Dermis microvascular lymphatic vessel endothelial cell (primary cell): ENCODE results near the gene GORASP1. TPM values are rescaled to one million over a fixed set of nuclear protein-coding genes. Genes with fewer than 3 reads are reported as not detected.
A peak's percentile ranks its signal among the peaks of the same experiment; 100 is the strongest.

ENCODE experiments used
- DNase-seq, 2 donors: peaks; one replicate each; pipeline versions ENCODE4 v3.0.0 to v3.0.0-alpha.2; 2010; ENCODE audit warnings: low read depth in 2 of 2
- total RNA-seq: library from RNA; depleted of rRNA; stranded (reverse); fragments of >200 nt; gene quantifications from 2 replicates; pipeline ENCODE4 v1.2.1, GENCODE V29; 2014

GORASP1 gene
- total RNA-seq = 22.2 and 34.9 TPM in 2 replicates

DNA sequence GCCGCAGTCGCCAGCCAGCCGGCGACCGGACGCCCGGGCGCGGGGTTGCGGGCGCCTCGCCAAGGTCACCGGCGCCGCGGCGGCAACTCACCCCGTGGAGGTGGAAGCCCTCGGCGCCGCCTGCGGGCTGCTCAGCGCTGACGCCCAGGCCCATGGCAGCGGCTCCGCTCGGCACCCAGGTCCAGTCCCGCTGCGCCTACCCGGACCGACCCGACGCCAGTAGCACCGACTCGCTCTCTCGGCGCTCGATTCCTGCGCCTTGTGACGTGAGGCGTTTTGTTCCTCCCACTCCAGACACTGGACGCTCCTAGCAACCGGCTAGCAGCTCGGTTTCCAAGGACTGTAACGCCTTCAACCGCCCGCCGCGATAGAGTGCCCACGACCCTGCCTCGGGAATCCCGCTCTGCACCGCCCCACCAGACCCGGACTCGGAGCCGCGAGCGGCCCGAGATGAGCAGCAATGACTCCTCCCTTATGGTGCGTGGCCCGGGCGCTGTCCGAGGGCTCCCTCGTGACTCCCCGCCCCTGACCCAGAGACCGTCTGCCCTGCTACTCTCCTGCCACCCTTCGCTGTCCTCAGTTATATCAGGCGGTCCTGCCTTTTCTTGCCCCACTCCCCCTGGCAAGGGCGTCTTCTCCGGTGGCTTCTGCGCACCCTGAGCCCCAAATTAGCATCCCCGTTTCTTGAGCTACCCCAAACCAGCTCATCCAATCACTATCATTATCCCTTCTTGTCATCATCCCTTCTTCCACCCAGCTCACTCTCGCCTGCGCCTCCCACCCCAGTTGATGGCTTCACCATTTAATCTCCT, at the start of gene GORASP1, which contains the start of gene TTC21A:
GORASP1 (minus strand) TSS at position 240 of the 812 bp plus-strand sequence; CDS start at position 154, 86 bp downstream.
TTC21A (plus strand) TSS at position 293 of the 812 bp plus-strand sequence; CDS start at position 451, 158 bp downstream.
- peak; percentile 67 to 89 for DNase-seq

DNA sequence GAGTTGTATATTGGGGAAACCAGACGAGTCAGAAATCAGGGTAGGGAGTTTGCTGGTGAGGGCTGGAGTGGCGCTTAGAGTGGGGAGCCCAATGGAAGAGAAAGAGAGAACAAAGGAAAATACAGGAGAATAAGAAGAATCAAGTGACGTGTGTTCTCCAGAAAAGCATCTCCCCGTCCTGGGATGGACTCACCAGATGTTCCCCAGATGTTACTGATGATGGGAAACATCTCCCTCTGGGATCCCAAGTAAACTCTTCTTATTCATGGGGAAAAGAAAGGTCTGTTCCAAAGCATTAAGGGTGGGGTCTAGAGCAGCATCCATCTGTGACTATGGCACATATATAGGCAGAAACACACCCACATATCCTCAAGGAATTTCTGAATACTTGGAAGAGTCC, 49.0 kb upstream of the GORASP1 start:
- DNase-seq = no peak

DNA sequence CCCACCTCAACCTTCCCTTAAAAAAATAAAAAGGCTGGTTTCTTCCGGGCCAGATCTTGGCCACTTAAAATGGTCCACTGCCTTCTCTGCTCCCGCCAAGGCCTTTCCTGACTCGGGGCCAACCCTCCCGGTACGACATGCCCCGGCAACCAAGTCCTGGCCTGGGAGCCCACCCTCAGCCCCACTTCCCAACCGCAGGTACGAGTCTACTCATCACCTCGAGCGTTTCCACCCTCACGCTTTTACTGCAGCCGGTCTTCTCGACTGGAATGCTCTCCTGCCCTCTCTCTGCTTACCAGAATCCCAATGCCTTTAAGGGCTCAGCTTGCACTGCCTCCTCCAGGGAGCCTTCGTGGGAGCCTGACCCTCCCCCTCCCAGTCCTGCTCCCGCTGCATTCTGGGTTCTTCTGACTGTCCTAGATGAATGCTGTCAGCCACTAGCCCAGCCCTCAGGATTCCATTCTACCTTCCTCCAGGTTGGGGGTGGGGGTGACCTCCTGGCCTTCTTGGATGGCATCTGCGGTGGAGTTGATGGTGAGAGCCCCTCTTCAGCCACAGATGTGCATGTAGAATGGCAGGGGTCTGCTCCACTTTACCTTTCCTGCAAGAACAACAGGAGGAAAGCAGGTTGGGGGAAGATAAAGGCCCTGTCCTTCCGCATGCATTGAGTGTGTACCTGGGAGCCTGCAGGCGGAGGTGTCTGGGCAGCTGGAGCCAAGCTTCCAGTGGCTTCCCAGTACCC, 47.0 kb upstream of the GORASP1 start:
- no peak for DNase-seq

DNA sequence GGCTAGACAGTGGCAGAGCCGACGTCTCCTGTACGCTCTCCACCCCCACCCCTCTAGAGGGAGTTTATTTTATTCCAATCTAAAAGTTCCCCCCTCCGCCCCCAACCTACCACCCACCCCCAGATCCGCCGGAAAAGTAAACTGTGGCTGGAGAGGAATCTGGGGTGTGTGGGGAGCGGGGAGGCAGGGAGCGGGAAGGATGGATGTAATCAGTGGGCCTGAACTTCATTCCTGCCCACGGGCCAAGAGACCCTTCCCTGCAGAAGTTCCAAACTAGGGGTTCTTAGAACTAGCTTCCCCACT, 46.5 kb upstream of the GORASP1 start:
- DNase-seq = no peak

DNA sequence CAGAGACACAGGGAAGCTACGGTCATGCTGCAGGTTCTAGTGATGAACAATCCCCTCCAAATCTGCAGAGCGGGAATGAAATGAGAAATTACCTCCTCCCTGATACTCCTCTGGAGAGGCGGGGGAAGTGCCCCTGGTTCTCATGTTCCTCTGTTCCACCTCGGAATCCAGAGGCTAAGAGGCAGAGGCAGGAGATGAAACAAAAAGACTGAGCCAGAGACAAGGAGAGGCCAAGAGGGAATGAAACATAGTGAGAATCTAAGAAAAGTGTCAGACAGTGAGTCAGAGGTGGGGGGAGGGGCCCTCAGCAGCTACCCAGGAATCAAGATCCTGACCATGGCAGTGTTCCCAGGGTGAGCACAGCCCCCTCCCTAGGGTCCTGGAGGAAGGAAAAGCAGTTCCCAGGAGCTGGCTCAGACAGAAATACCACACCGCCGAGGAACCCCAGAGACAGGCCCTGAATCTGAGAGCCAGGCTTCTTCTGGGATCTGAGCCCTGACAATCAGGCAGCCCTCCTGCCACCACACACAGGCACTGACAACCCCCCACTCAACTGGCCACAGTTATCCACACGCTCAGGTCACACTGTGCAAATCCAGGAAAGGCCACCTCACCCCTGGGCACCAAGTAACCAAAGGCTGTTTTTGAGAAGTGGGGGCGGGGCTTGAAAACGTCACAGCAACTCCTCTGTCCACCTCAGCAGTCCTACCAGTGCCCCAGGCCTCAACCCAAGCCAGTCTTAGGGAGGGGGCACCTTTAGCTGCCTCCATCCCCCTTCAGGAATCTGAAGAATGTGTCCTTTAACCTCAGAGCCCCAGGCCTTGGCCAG, 43.6 kb upstream of the GORASP1 start:
- peak in 1 of 2 donors; percentile 91 for DNase-seq

DNA sequence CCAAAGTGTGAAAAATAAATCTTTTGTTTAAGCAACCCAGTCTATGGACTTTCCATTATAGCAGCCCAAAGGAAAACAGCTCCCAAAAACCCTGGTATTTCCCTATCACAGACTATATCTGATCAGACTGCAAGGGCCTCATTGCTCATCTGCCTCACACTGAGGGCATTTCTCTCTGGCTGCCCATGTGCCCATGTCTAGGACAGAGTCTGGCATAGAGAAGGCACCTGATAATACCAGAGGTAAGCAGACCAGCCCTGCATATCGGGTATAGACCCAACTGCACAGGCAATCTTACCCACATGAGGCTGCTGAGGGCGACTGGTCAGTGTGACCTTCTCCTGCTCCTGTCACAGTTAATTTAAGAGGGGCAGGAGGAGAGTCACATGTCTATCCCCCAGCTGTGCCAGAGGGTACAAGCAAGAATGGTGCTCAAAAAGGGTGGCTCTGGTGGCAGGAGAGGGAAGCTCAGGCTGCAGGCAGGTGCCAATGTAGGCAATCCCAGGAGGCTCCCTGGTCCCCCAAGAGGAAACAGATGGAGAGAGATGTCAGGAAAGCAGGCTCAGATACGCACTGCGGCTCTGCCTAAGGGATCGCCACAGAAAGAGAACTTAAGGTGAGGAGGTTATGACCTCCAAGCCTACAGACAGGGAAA, 42.8 kb upstream of the GORASP1 start:
- DNase-seq = peak in 1 of 2 donors; percentile 66

DNA sequence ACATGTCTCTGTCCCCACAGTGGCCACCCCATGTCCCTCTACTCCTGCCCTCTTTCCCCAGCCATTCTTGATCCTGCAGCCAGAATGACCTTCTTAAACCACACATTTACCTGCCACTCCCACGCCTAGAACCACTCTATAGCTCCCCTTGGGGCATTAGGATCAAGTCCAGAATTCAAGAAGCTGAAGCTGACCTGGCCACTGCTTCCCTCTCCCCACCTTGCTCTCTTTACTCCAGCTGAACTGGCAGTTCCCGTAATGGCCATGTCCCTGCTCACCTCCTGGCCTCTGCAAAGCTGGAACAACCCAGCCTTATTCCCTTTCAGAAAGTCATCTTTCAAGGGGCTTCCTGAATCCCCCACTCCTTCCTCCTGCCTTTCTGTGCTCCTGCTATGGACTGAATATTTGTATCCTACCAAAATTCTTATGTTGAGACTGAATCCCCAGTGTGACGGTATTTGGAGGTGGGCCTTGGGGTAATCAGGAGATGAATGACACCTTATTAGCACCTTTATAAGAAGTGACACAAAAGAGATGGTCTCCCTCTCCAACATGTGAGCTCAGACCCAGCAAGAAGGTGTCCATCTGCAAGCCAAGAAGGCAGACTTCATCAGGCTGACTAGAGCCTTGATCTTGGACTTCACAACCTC, 42.2 kb upstream of the GORASP1 start:
- no peak for DNase-seq

DNA sequence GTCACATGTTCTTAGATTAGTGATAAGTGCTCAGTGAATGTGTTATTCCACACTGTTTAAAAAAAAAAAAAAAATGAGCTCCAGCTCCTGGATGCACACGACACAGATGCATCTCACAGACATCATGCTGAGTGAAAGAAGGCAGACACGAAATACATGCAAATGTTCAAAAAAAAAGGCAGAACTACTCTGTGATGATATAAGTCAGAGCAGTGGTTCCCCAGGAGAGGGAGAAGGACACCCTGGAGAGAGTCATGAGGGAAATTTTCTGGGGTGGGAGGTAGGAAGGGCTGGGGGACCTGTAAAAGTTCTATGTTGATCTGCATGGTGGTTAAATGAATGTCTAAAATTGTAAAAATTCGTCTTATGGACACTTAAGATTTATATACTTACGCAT, 41.6 kb upstream of the GORASP1 start:
- DNase-seq = no peak

DNA sequence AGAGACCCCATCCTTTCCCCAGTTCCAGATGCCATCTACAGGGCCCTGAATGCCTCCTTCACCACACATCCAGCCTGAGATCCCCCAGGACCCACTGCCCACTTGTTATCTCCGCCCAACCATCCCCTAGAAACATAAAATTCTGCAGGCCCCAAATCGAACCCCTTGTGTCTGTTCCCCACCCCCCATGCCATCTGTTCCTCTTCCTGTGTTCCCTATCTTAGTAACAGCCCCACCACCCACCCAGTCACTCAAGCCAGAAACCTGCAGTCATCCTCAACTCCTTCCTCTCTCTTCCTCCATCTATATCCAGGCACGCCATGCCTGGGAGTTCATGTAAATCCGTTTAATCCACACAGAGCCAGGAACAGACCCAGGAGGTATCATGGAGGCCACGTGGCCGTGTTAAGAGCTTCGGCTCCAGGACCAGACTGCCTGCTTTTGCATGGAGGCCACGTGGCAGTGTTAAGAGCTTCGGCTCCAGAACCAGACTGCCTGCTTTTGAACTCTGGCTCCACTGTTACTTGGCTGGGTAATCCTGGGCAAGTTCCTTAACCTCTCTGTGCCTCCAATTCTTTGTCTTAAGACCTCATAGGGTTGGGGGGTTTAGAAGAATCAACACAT, 41.1 kb upstream of the GORASP1 start:
- DNase-seq = no peak

DNA sequence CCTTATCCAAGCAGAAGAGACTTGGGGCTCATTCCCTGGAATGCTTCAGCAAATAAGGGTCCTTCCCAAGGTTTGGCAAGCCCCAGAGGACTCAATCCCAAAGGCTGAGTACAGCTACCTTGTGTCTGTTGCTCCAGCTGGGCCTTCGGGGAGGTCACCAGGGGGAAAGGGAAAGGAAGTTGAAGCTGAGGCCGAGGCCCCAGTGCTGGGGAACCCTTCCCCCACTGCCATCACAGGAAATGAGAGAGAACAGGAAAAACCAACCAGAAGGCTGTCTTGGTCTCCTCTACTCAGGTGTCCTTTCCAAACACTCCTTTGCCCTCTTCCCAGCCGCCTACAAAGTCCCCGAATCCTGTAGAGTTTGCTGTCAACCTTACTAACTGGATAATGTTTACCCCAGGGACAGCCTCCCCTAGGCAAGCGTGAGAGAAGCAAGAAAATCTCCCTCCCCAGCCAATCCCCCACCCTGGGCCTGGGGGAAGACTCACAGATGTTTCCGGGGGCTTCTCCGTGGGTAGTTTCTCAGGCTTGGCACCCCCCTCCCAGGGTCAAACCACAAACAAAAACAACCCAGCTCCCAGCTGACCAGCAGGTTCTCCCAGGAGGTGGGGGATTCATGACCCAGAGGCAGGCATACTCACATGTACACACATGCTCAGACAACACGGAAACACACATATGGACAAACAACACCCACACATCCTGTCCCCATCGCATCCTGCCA, 40.4 kb upstream of the GORASP1 start:
- DNase-seq = peak in 1 of 2 donors; percentile 93

DNA sequence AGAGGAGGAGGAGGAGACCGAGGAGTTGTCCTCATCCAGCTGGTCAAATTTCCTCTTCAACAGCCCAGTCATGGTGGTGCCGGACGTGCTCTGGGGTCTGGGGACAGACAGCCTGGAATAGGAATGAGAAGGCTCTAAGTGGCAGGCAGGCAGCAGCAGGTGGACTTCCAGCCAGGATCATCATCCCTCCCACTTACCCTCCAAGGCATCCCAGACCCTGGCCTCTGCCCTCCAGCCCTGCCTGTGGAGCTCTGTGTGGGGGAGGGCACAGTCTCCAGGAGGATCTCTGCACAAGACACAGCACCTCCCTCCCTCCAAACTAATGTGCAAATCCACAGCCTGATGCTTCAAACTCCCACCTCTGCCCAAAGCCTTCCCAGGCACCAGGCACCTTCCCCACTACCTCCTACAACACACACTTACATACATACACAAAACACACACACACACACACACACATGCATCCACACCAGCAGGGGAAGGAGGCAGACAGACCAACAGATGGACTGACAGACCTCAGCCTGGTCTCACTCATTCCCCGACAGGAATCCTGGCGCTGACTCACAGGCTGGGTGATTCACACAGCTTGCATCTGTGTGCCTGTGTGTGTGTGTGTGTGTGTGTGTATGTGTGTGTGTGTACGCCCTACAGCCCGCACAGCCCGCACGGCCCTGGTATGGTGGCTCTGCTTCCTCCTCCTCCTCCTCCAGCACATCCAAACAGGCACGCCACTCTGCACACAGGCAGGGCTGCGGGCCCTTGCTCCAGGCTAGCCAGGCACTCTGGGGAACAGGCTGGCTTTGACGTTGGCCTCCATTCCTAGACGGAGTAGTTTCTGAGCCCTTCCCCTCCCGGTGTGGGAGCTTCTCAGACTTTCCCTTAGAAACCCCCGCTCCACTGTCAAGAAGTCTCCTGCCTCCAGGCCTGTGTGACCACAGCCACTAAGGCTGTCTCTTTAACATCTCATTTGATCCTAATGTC, 39.5 kb upstream of the GORASP1 start:
- peak; percentile 86 to 99 for DNase-seq

DNA sequence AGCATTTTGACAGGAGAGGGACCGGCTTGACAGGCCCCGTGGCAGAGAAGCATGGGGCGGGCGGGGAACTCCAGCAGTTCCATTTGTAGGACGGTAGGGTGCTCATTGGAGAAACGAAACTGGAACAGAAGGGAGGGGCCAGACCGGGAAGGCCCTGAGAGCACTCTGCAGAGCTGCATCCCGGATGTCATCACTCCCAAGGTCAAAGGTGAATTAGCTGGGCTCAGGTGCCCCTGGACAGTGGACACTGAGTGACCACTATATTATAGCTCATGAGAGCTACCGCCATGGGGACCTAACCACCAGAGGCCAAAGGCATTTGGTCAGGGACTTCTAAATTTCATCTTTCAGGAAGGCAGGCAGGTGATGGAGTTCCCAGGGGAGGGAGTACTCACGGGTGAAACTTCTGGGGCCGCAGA, 38.7 kb upstream of the GORASP1 start:
- DNase-seq = no peak

DNA sequence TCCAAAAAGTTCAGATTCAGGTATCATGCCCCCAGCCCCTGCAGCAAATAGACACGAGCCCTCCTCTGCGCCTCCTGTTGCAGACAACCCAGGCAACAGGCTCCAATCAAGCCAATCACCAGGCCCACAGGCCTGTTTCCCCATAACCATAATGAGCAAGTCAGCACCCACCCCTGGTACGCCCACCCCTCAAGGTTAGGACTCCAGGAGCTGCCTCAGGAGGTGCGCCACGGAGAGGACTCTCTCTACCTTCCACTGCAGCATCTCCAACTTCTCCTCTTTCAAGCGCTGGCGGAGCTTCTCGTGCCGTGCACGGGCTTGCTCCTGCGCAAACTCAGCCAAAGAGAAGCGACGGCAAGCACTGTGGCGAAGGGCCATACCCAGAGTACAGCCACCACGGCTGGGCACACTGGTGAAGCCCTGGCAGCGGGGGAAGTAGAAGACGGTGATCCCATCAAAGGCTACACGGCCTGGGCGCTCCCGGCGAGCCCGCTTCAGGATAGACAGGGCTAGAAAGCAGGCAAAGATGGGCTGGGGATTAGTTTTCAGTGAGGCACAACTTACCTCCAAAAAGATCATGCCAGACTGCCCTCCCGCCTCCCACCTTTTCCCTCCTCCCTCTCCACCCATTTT, 37.4 kb upstream of the GORASP1 start:
- no peak for DNase-seq

DNA sequence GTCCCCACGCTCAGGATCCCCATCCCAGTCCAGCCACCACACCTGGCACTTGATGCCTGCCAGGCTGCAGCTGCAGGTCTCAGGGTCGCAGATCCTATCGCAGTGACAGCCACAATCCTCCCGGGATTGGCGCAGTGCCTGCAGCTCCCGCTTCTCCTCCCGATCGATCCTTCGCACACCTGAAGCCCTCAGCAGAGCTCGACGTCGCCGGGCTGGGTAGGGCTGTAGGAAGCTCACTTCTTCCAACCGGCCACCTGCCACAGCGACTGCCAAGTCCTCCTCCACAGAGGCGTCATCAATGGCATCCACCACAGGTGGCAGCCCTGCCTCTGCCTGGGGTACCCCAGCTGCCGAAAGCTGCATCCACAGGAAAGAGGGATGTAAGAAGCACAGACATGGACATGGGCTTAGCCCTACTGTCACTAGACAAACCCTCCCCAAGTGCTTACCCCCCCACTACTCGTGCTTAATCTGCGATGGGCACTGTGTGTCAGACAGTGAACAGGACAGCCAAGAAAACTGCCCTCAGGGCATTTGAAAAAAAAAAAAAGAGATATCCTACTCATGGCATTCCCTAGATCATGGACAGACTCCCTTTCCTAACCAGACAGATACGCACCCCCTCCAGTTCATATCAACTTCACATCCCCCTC, 36.8 kb upstream of the GORASP1 start:
- no peak for DNase-seq

DNA sequence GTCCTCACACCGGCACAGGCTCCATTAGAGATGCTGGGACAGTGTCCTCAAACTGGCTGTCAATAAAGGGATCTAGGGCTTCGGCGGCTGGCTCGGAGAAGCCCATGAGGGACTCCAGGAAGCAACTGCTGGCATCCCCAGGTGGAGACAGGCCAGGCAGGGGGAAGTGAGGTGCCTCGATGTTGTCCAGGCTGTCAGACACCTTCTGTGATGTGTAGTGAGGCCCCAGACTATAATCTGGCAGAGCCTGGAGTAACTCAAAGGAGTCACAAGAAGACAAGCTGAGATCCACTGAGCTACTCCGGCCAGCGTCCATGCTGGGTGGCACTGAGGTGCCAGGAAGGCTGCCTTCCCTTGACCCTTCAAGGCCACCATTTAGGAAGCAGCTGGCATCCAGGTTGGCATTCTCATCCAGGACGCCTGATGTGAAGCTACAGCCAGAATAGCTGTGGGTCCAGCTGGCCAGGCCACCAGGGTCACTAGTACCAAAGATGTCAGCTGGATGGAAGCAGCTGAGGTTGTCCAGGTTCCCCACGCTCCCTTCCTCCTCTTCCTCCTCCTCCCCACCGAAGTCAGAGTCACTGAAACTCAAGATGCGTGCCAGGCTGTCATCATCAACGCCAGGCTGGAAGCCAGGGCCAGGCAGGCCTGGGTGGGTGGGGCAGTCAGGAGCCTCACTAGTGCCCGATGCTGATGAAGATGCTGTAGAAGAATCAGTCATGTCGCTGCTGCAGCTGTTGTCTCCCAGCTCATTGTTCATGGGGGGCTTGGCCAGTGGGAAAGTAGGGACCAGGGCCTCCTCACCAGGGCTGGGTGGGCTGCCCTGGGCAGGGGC, 35.8 kb upstream of the GORASP1 start:
- no peak for DNase-seq

DNA sequence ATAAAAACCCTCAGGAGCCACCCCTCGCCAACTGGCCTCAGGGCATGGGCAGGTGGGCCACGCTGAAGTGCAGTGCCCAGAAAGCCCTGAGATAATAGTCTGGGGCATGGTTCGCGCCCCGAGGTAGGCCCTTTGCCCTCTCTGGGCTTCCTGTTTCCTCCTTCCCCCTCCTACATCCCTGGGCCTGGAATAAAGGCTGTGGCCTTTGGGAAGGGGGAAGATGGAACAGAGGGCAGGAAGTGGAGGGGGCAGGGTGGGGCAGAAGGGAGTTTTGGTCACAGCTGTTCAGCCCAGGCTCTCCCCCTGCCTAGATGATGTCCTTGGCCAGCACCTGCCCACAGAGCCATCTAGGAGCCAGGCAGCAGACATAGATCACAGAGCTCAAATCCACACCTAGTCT, 34.6 kb upstream of the GORASP1 start:
- no peak for DNase-seq
